ENCODE measurements around the gene NCK1. TPM values are rescaled to one million over a fixed set of nuclear protein-coding genes. Genes with fewer than 3 reads are reported as not detected.

The NCK1 gene
- total RNA-seq, 1 donor, result 41.6 TPM

GRCh38 chr3:136883967-136884720 lies 22.1 kb downstream of the NCK1 start:
- no peak overlapping the region for H3K27ac ChIP-seq (ENCODE audit: low read depth, low read length)
- no peak overlapping the region for H3K4me2 ChIP-seq (ENCODE audit: insufficient read depth, low read length)
- TF ChIP-seq CTCF (IDR thresholded peaks at IDR 0.05; ENCODE audit: extremely low read depth, low read depth, low read length), result no peak
- DNase-seq (ENCODE audit: insufficient read length, low spot score, missing footprints), result no peak
- no peaks in the 10 kb centered on the region for H3K36me3 ChIP-seq (ENCODE audit: insufficient read depth, low read length)
- no peak overlapping the region for H3K4me3 ChIP-seq (ENCODE audit: insufficient read depth, low read length)
- peaks cover 88% of the 10 kb centered on the region for H3K79me2 ChIP-seq (ENCODE audit: insufficient read depth, low read length)
- H3K9me3 ChIP-seq (ENCODE audit: low read depth, low read length), result no peaks in the 10 kb centered on the region
- no peaks in the 10 kb centered on the region for H3K27me3 ChIP-seq (ENCODE audit: insufficient read depth, low read length)
- no peaks in the 10 kb centered on the region for H3K4me1 ChIP-seq (ENCODE audit: insufficient read depth, low read length)
- peaks cover 25% of the 10 kb centered on the region for H4K20me1 ChIP-seq (ENCODE audit: insufficient read depth, low read length)
- no peak overlapping the region for H2AFZ ChIP-seq (ENCODE audit: low read length)

- Histone ChIP-seq H3K36me3 (ENCODE audit: insufficient read depth, low read length) (no peaks in the 10 kb centered on the region), H3K9me3 (ENCODE audit: low read depth, low read length) (no peaks in the 10 kb centered on the region), H2AFZ (ENCODE audit: low read length) (no peak overlapping the region), H3K79me2 (ENCODE audit: insufficient read depth, low read length) (peaks cover 88% of the 10 kb centered on the region), H3K4me1 (ENCODE audit: insufficient read depth, low read length) (no peaks in the 10 kb centered on the region), H3K27ac (ENCODE audit: low read depth, low read length) (no peak overlapping the region), H3K4me3 (ENCODE audit: insufficient read depth, low read length) (no peak overlapping the region), H4K20me1 (ENCODE audit: insufficient read depth, low read length) (peaks cover 21% of the 10 kb centered on the region), H3K27me3 (ENCODE audit: insufficient read depth, low read length) (no peaks in the 10 kb centered on the region), H3K4me2 (ENCODE audit: insufficient read depth, low read length) (no peak overlapping the region)
- no peak for TF ChIP-seq CTCF (IDR thresholded peaks at IDR 0.05; ENCODE audit: extremely low read depth, low read depth, low read length)
- DNase-seq (ENCODE audit: insufficient read length, low spot score, missing footprints), result no peak
Measured at GRCh38 chr3:136885357-136886213, 23.6 kb downstream of the NCK1 start.

- no peak for DNase-seq (ENCODE audit: insufficient read length, low spot score, missing footprints)
- Histone ChIP-seq H4K20me1 (ENCODE audit: insufficient read depth, low read length) (peaks cover 24% of the 10 kb centered on the region), H3K79me2 (ENCODE audit: insufficient read depth, low read length) (peaks cover 92% of the 10 kb centered on the region), H3K27ac (ENCODE audit: low read depth, low read length) (no peak overlapping the region), H3K9me3 (ENCODE audit: low read depth, low read length) (no peaks in the 10 kb centered on the region), H3K27me3 (ENCODE audit: insufficient read depth, low read length) (no peaks in the 10 kb centered on the region), H3K4me1 (ENCODE audit: insufficient read depth, low read length) (peaks cover 5% of the 10 kb centered on the region), H3K4me3 (ENCODE audit: insufficient read depth, low read length) (no peak overlapping the region), H3K36me3 (ENCODE audit: insufficient read depth, low read length) (peaks cover 3% of the 10 kb centered on the region), H2AFZ (ENCODE audit: low read length) (no peak overlapping the region), H3K4me2 (ENCODE audit: insufficient read depth, low read length) (no peak overlapping the region)
- no peak for TF ChIP-seq CTCF (IDR thresholded peaks at IDR 0.05; ENCODE audit: extremely low read depth, low read depth, low read length)
Measured at GRCh38 chr3:136889947-136890346, 27.9 kb downstream of the NCK1 start.
